Caco-2 (cell line): ENCODE data around the gene PDGFRB. TPM values are rescaled to one million over a fixed set of nuclear protein-coding genes. Genes with fewer than 3 reads are reported as not detected.
A peak's percentile ranks its signal among the peaks of the same experiment; 100 is the strongest.

Experiments
- BruUV-seq: library from RNA; stranded (reverse); fragments of 400-500 nt; replicated peaks from 2 replicates; lab custom pipeline; 2021; lab: Mats Ljungman, UMichigan
- CTCF ChIA-PET: fragments of 300-600 bp; sonication (Branson Sonifier 250); formaldehyde crosslinking; loops from one replicate; lab custom pipeline; 2022; ENCODE audit warnings: antibody characterized with exemption; lab: Charles Lee
- POLR2A ChIA-PET: fragments of 300-600 bp; sonication (Branson Sonifier 250); formaldehyde crosslinking; loops from one replicate; lab custom pipeline; 2022; ENCODE audit warnings: antibody characterized with exemption; lab: Charles Lee
- DNase-seq, 2 experiments: peaks; one replicate each; pipeline versions ENCODE4 v3.0.0 to v3.0.0-alpha.2; 2020 to 2022
- H3K27me3 ChIP-seq: replicated peaks from 2 replicates; pipeline ENCODE4 v1.6.0; 2011; ENCODE audit warnings: low read length; ENCODE audit not compliant: control insufficient read depth, insufficient read depth
- H3K36me3 ChIP-seq: 2 replicates; pipeline ENCODE4 v1.5.1; 2011; ENCODE audit warnings: low read length; ENCODE audit not compliant: control insufficient read depth, insufficient read depth
- H3K4me1 ChIP-seq: fragments of 250-450 bp; sonication (Bioruptor Pico); 2 replicates; pipeline ENCODE4 v1.5.1; 2020; ENCODE audit warnings: mild to moderate bottlenecking
- H3K4me3 ChIP-seq: 2 replicates; pipeline ENCODE4 v1.5.1; 2011; ENCODE audit warnings: low read depth, mild to moderate bottlenecking, control low read depth, low read length
- H3K9me3 ChIP-seq: fragments of 250-450 bp; sonication (Bioruptor Pico); 2 replicates; pipeline ENCODE4 v1.5.1; 2020; ENCODE audit warnings: mild to moderate bottlenecking, moderate library complexity
- H3K27ac Mint-ChIP-seq: one replicate; pipeline ENCODE4 v1.8.0; 2022; ENCODE audit warnings: mixed read lengths; ENCODE audit not compliant: unreplicated experiment
- H3K27me3 Mint-ChIP-seq: one replicate; pipeline ENCODE4 v1.8.0; 2022; ENCODE audit warnings: mixed read lengths; ENCODE audit not compliant: insufficient read depth, unreplicated experiment
- H3K36me3 Mint-ChIP-seq: one replicate; pipeline ENCODE4 v1.8.0; 2022; ENCODE audit warnings: mild to moderate bottlenecking, mixed read lengths; ENCODE audit not compliant: insufficient read depth, unreplicated experiment
- H3K4me1 Mint-ChIP-seq: one replicate; pipeline ENCODE4 v1.8.0; 2022; ENCODE audit warnings: low read depth, mixed read lengths; ENCODE audit not compliant: unreplicated experiment
- H3K4me3 Mint-ChIP-seq: one replicate; pipeline ENCODE4 v1.8.0; 2022; ENCODE audit warnings: mild to moderate bottlenecking, moderate library complexity, mixed read lengths; ENCODE audit not compliant: unreplicated experiment
- H3K9me3 Mint-ChIP-seq: one replicate; pipeline ENCODE4 v1.8.0; 2022; ENCODE audit warnings: mixed read lengths; ENCODE audit not compliant: unreplicated experiment
- CTCF ChIP-seq, 2 experiments: fragments of 200-600 bp in 1 of 2; IDR thresholded peaks; 1 replicate in 1 of 2; 2 replicates in 1 of 2; pipeline versions ENCODE4 v1.5.1 to v1.8.0; 2011 to 2022; ENCODE audit warnings: antibody characterized with exemption in 1 of 2, control low read depth in 1 of 2, inconsistent platforms in 1 of 2, low read depth in 1 of 2, low read length in 1 of 2, mild to moderate bottlenecking in 1 of 2, moderate library complexity in 1 of 2; ENCODE audit not compliant: insufficient read depth in 1 of 2, severe bottlenecking in 1 of 2, unreplicated experiment in 1 of 2
- intact Hi-C: fragments of 100-400 bp; cut with micrococcal nuclease; formaldehyde crosslinking; loops from one replicate; pipeline ENCODE4 v1.10.0; 2022; ENCODE audit not compliant: unreplicated experiment
- total RNA-seq: library from RNA; stranded (reverse); gene quantifications from 2 replicates; pipeline ENCODE4 v1.2.3, GENCODE V29; 2022

The PDGFRB gene
- total RNA-seq, 1 experiment from 2014 or later, result 5.9 TPM

DNA sequence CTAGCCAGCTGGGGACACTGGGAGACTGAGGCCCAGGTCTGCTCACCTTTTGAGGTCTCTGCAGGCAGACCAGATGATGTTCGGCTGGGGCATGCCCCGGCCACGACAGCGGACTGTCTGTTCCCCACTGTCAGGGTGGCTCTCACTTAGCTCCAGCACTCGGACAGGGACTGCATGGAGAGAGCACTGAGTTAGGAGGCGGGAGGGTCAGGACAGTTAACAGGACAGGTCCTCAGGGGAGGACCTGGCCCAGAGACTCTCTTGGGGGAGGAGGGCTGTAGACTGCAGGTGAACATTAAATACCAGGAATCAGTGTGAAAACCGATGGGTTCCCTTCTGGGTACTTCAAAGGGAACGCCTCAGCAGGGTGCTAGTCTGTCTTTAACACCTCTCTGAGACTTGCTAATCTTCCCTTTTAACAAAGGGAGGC lies 25.1 kb downstream of the PDGFRB start:
- Histone ChIP-seq H3K27me3 (no peaks in the 10 kb centered on the region), H3K4me3 (no peak overlapping the region), H3K36me3 (no peaks in the 10 kb centered on the region), H3K4me1 (peaks cover 10% of the 10 kb centered on the region), H3K9me3 (no peaks in the 10 kb centered on the region)
- H3K27ac Mint-ChIP-seq, result no peak overlapping the region
- no peaks in the 10 kb centered on the region for H3K27me3 Mint-ChIP-seq
- intact Hi-C loops, result loop anchor here (1.0 kb wide), 5 partner anchors 31 to 220 kb away; no protein-coding TSS in a partner anchor
- H3K4me3 Mint-ChIP-seq, result no peak overlapping the region
- no peak for TF ChIP-seq CTCF (IDR thresholded peaks at IDR 0.05; ENCODE audit: insufficient read depth in 1 of 2, low read depth in 1 of 2, low read length in 1 of 2, severe bottlenecking in 1 of 2, unreplicated experiment in 1 of 2)
- no TSS peak for BruUV-seq
- CTCF ChIA-PET, result interaction anchor here (0.7 to 2.6 kb wide), 3 partner anchors 43 to 88 kb away, joined by 3 to 7 read pairs (median 4); no protein-coding TSS in a partner anchor
- DNase-seq, result no peak
- H3K4me1 Mint-ChIP-seq, result peaks cover 9% of the 10 kb centered on the region
- POLR2A ChIA-PET, result no interaction called here
- no peaks in the 10 kb centered on the region for H3K9me3 Mint-ChIP-seq
- no peaks in the 10 kb centered on the region for H3K36me3 Mint-ChIP-seq

DNA sequence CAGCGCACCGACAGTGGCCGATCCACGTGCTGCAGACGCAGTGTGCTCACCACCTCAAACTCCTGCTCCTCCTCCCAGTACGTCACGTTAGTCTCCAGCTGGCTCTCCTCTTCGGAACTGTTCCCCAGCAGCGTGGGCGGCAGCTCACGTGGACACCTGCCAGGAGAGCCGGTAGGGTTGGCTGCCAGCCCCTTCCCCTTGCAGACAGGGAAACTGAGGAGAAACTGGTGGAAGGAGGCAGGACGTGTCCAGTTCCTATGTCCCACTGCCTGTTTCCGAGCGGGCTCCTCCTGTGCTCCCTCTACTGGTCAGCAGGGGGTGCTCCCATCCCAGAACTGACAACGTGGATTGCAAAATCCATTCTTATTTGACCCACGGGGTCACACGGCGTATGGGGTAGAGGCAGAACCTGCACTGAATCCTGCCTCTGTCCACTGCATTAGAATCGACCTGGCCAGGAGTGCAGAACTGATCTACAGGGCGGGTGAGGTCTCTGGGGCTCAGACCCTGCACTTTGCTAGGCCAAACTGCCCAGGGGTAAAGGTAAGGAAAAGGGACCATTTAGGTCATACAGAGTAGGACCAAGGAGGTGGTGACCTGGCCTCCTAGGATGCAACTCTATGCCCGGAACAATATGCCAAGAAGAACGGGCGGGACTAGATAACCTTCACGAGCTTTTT lies 25.7 kb downstream of the PDGFRB start:
- intact Hi-C loops, result loop anchor here (1.0 to 10.0 kb wide), 6 partner anchors 31 to 295 kb away; no protein-coding TSS in a partner anchor
- peak; percentile 95 to 96 for TF ChIP-seq CTCF (IDR thresholded peaks at IDR 0.05; ENCODE audit: insufficient read depth in 1 of 2, low read depth in 1 of 2, low read length in 1 of 2, severe bottlenecking in 1 of 2, unreplicated experiment in 1 of 2)
- no peaks in the 10 kb centered on the region for H3K9me3 ChIP-seq
- Mint-ChIP-seq H3K9me3 (no peaks in the 10 kb centered on the region), H3K4me1 (peaks cover 9% of the 10 kb centered on the region), H3K27ac (no peak overlapping the region), H3K36me3 (no peaks in the 10 kb centered on the region), H3K27me3 (no peaks in the 10 kb centered on the region), H3K4me3 (no peak overlapping the region)
- no peak overlapping the region for H3K4me3 ChIP-seq
- no TSS peak for BruUV-seq
- ChIA-PET POLR2A (no interaction called here), CTCF (interaction anchor here (0.7 to 2.6 kb wide), 4 partner anchors 43 to 89 kb away, joined by 3 to 7 read pairs (median 4); no protein-coding TSS in a partner anchor)
- peaks cover 10% of the 10 kb centered on the region for H3K4me1 ChIP-seq
- peak; percentile 80 to 86 for DNase-seq
- no peaks in the 10 kb centered on the region for H3K36me3 ChIP-seq
- no peaks in the 10 kb centered on the region for H3K27me3 ChIP-seq

DNA sequence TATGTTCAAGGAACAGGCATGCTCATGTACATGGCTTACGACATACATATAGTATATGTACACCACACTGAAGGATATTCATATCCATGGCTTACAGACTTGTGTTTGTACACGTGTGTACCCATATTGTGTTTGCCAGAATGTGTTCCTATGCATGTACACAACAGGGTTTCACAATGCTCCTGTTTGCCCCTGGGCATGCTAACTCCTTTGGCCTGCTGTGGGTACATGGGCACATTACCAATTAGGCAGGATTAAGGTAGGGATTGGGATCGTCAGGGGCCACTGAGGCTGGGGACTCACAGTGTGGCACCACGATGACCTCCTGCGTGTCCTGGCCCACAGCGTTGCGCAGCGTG lies 26.2 kb downstream of the PDGFRB start:
- CTCF ChIA-PET, result interaction anchor here (0.8 to 2.6 kb wide), 2 partner anchors 46 to 89 kb away, joined by 3 to 7 read pairs; no protein-coding TSS in a partner anchor
- H3K4me3 ChIP-seq, result no peak overlapping the region
- Mint-ChIP-seq H3K4me1 (peaks cover 9% of the 10 kb centered on the region), H3K9me3 (no peaks in the 10 kb centered on the region), H3K4me3 (no peak overlapping the region), H3K36me3 (no peaks in the 10 kb centered on the region), H3K27ac (no peak overlapping the region), H3K27me3 (no peaks in the 10 kb centered on the region)
- intact Hi-C loops, result loop anchor here (10.0 kb wide), 1 partner anchor 295 kb away; no protein-coding TSS in a partner anchor
- H3K36me3 ChIP-seq, result no peaks in the 10 kb centered on the region
- no TSS peak for BruUV-seq
- peaks cover 10% of the 10 kb centered on the region for H3K4me1 ChIP-seq
- no peak for DNase-seq
- POLR2A ChIA-PET, result no interaction called here
- H3K9me3 ChIP-seq, result no peaks in the 10 kb centered on the region
- no peak for TF ChIP-seq CTCF (IDR thresholded peaks at IDR 0.05; ENCODE audit: insufficient read depth in 1 of 2, low read depth in 1 of 2, low read length in 1 of 2, severe bottlenecking in 1 of 2, unreplicated experiment in 1 of 2)
- H3K27me3 ChIP-seq, result no peaks in the 10 kb centered on the region
